Effector memory CD8-positive, alpha-beta T cell (primary cell): ENCODE results near the gene RACK1.

ENCODE experiments used
- ATAC-seq: fragments of 150-1000 bp; cut with Tn5 transposase; replicated peaks from 2 replicates; pipeline ENCODE4 v1.10.0; 2021; ENCODE audit warnings: mild to moderate bottlenecking, moderate library complexity
- DNase-seq, 3 experiments: peaks; one replicate each; pipeline ENCODE4 v3.0.0; 2021
- H3K27ac Mint-ChIP-seq, 2 donors: one replicate each; pipeline ENCODE4 v1.8.0; 2022; ENCODE audit warnings: mild to moderate bottlenecking in 2 of 2, mixed read lengths in 2 of 2, moderate library complexity in 2 of 2
- H3K27me3 Mint-ChIP-seq, 2 donors: one replicate each; pipeline ENCODE4 v1.8.0; 2022; ENCODE audit warnings: mixed read lengths in 2 of 2
- H3K36me3 Mint-ChIP-seq: one replicate; pipeline ENCODE4 v1.8.0; 2022; ENCODE audit warnings: mild to moderate bottlenecking, moderate library complexity, mixed read lengths; ENCODE audit not compliant: insufficient read depth
- H3K4me1 Mint-ChIP-seq, 2 donors: one replicate each; pipeline ENCODE4 v1.8.0; 2022; ENCODE audit warnings: low read depth in 2 of 2, mixed read lengths in 2 of 2
- H3K4me3 Mint-ChIP-seq, 2 donors: one replicate each; pipeline ENCODE4 v1.8.0; 2022; ENCODE audit warnings: mild to moderate bottlenecking in 2 of 2, mixed read lengths in 2 of 2, moderate library complexity in 2 of 2
- H3K9me3 Mint-ChIP-seq, 2 donors: one replicate each; pipeline ENCODE4 v1.8.0; 2022; ENCODE audit warnings: mixed read lengths in 2 of 2

The RACK1 gene

DNA sequence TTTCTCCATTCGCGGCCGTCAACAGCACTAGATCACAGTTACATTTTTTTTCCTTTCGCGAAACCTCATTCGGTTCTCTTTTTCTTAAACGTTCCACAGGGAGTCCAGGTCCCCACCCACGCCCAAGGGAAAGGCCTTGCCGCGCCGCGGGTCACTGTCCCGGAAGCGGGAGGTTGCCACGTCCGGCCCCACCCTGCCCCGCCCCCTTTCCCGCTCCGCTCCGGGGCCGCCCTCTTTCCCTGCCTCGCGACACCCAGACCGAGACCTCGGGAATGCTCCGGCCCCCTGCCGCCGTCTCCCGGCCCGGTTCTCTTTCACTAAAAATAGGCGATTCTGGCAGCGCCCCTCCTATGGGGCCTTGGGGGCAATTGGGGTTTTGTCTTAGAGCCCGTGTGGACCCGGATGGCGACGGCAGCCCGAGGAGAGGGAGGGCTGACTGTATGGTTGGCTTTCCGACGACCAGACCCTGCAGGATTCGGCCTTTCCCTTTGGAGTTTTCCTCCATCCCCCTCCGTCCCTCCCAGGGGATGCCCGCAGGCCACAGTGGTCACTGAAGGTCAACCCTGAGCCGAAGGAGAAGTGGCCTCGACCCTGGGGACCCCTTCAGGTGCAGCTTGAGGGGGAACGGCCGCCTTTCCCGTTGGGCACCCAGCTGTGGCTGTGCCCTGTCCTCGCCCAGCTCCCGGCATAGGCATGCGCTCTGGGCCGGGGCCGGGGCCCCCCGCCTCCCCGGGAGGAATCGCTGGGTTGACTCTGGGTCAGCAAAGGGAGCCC is 2.8 kb upstream of the RACK1 start:
- Mint-ChIP-seq H3K36me3 (peaks cover 50% of the 10 kb centered on the region), H3K27me3 (no peaks in the 10 kb centered on the region), H3K9me3 (no peaks in the 10 kb centered on the region), H3K27ac (peak overlapping the region; percentile 96 to 98), H3K4me3 (peak overlapping the region; percentile 99), H3K4me1 (peaks cover 64 to 72% of the 10 kb centered on the region in 2 donors)
- ATAC-seq (peak; percentile 20), DNase-seq (peak in 2 of 3 experiments; percentile 35 to 49)

GRCh38 chr5:181245427-181246275 is 1.9 kb upstream of the RACK1 start:
- H3K27ac Mint-ChIP-seq, result peak overlapping the region; percentile 96 to 98
- no peaks in the 10 kb centered on the region for H3K9me3 Mint-ChIP-seq
- peaks cover 66 to 75% of the 10 kb centered on the region in 2 donors for H3K4me1 Mint-ChIP-seq
- no peak for ATAC-seq
- peak overlapping the region; percentile 99 for H3K4me3 Mint-ChIP-seq
- no peaks in the 10 kb centered on the region for H3K27me3 Mint-ChIP-seq
- H3K36me3 Mint-ChIP-seq, result peaks cover 54% of the 10 kb centered on the region
- no peak for DNase-seq

GRCh38 chr5:181243018-181243563 is 615 bp downstream of the RACK1 start:
- Mint-ChIP-seq H3K27me3 (no peaks in the 10 kb centered on the region), H3K36me3 (peaks cover 77% of the 10 kb centered on the region), H3K4me3 (peak overlapping the region; percentile 99), H3K4me1 (peaks cover 56 to 69% of the 10 kb centered on the region in 2 donors), H3K27ac (peak overlapping the region; percentile 98 to 99), H3K9me3 (no peaks in the 10 kb centered on the region)
- ATAC-seq (peak; percentile 22), DNase-seq (peak in 1 of 3 experiments; percentile 40)

- Mint-ChIP-seq H3K27ac (peak overlapping the region; percentile 98 to 99), H3K9me3 (no peaks in the 10 kb centered on the region), H3K4me1 (peaks cover 52 to 62% of the 10 kb centered on the region in 2 donors), H3K36me3 (peaks cover 80% of the 10 kb centered on the region), H3K4me3 (peak overlapping the region; percentile 99), H3K27me3 (no peaks in the 10 kb centered on the region)
- DNase-seq (no peak), ATAC-seq (no peak)
Observed at GRCh38 chr5:181242031-181242451, 1.7 kb downstream of the RACK1 start.

GRCh38 chr5:181241393-181241975 is 2.2 kb downstream of the RACK1 start:
- Mint-ChIP-seq H3K4me1 (peaks cover 50 to 60% of the 10 kb centered on the region in 2 donors), H3K9me3 (no peaks in the 10 kb centered on the region), H3K4me3 (peak overlapping the region; percentile 99), H3K27me3 (no peaks in the 10 kb centered on the region), H3K27ac (peak overlapping the region; percentile 98 to 99), H3K36me3 (peaks cover 85% of the 10 kb centered on the region)
- DNase-seq, result peak in 1 of 3 experiments; percentile 27
- peak; percentile 29 for ATAC-seq

DNA sequence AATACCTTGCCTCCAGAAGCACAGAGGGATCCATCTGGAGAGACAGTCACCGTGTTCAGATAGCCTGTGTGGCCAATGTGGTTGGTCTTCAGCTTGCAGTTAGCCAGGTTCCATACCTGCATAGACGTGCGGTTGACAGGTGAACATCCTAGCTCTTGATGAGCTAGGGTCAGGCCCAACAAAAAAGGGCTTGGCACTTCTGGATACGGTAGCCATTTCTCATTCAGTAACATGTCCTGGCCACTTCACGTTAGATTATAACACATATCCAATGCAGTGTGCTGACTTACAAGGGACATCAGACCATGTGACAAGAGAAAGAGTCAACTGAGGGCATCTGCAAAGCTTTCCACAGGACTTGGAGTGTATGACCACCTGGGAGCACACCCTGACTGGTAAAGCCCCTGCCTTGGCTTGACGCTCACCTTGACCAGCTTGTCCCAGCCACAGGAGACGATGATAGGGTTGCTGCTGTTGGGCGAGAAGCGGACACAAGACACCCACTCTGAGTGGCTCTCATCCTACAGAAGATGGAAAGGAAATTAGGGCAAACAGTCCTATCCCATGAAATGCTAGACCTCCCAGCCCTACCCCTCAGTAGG is 4.5 kb downstream of the RACK1 start:
- no peaks in the 10 kb centered on the region for H3K27me3 Mint-ChIP-seq
- DNase-seq (no peak), ATAC-seq (no peak)
- H3K9me3 Mint-ChIP-seq, result no peaks in the 10 kb centered on the region
- H3K36me3 Mint-ChIP-seq, result peaks cover 97% of the 10 kb centered on the region
- peaks cover 33 to 43% of the 10 kb centered on the region in 2 donors for H3K4me1 Mint-ChIP-seq
- peak overlapping the region; percentile 57 to 62 for H3K27ac Mint-ChIP-seq
- H3K4me3 Mint-ChIP-seq, result no peak overlapping the region

GRCh38 chr5:181237729-181238385 is 5.8 kb downstream of the RACK1 start:
- DNase-seq (no peak), ATAC-seq (no peak)
- H3K4me3 Mint-ChIP-seq, result no peak overlapping the region
- no peaks in the 10 kb centered on the region for H3K9me3 Mint-ChIP-seq
- peaks cover 94% of the 10 kb centered on the region for H3K36me3 Mint-ChIP-seq
- H3K27me3 Mint-ChIP-seq, result no peaks in the 10 kb centered on the region
- H3K27ac Mint-ChIP-seq, result peak overlapping the region; percentile 57 to 73
- H3K4me1 Mint-ChIP-seq, result peaks cover 33 to 34% of the 10 kb centered on the region in 2 donors

DNA sequence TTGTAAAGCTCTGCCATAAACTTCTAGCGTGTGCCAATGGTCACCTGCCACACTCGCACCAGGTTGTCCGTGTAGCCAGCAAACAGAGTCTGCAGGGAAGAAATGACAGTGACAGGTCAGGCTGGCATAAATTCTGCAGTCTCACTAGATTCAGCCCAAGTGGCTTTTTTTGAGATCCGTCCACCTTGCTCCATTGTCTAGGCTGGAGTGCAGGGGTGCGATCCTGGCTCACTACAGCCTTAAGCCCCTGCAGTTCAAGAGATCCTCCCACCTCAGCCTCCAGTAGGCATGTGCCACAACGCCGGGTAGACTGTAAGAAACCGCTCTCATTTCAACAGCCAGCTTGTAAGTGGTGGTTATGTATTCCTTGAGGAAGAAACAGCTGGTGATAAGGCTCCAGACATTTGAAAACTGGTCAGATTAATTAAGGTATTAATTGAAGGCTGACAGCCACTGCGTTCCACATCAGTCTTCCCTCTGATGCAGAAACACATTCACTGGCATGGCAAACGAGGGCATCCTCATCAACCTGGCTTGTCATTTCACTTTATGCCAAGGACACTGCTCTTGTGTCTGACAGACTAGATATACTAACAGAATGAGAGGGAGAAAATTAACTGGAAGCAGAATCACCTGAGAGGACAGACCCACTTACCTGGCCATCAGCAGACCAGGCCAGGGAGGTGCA is 6.6 kb downstream of the RACK1 start:
- Mint-ChIP-seq H3K27me3 (no peaks in the 10 kb centered on the region), H3K36me3 (peaks cover 86% of the 10 kb centered on the region), H3K4me1 (peaks cover 26 to 28% of the 10 kb centered on the region in 2 donors), H3K4me3 (no peak overlapping the region), H3K27ac (peak overlapping the region in 1 of 2 donors; percentile 73), H3K9me3 (no peaks in the 10 kb centered on the region)
- DNase-seq (no peak), ATAC-seq (no peak)

- Mint-ChIP-seq H3K4me1 (peaks cover 19 to 26% of the 10 kb centered on the region in 2 donors), H3K9me3 (no peaks in the 10 kb centered on the region), H3K36me3 (peaks cover 83% of the 10 kb centered on the region), H3K4me3 (no peak overlapping the region), H3K27ac (peak overlapping the region in 1 of 2 donors; percentile 73), H3K27me3 (no peaks in the 10 kb centered on the region)
- ATAC-seq (no peak), DNase-seq (no peak)
Observed at GRCh38 chr5:181236471-181236870, 7.2 kb downstream of the RACK1 start.

- Mint-ChIP-seq H3K9me3 (no peaks in the 10 kb centered on the region), H3K27me3 (no peaks in the 10 kb centered on the region), H3K27ac (no peak overlapping the region), H3K4me1 (peaks cover 15 to 22% of the 10 kb centered on the region in 2 donors), H3K36me3 (peaks cover 81% of the 10 kb centered on the region), H3K4me3 (no peak overlapping the region)
- DNase-seq (no peak), ATAC-seq (no peak)
Observed at GRCh38 chr5:181235689-181236366, 7.9 kb downstream of the RACK1 start.

DNA sequence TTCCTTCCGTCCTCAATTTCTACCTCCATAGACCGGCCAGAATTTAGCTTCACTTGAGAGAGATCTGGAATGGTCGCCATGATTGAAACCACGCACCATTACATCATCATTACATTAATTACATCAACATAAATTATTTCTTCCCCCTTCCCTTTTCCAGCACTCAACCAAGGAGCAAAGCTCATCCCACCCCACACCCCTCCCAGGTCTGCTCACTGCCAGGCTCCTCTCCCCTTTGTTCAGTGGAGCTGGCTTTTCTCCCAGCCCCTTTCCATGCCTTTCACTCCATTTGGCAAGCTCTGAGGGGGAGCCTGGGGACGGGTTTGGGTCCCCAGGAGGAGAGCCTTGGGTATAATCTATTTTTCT is 8.4 kb downstream of the RACK1 start:
- ATAC-seq (no peak), DNase-seq (no peak)
- Mint-ChIP-seq H3K27me3 (no peaks in the 10 kb centered on the region), H3K36me3 (peaks cover 80% of the 10 kb centered on the region), H3K4me3 (no peak overlapping the region), H3K9me3 (no peaks in the 10 kb centered on the region), H3K27ac (peak overlapping the region; percentile 22 to 30), H3K4me1 (peaks cover 18 to 25% of the 10 kb centered on the region in 2 donors)
